ENCODE results near the gene PIK3R3.

The PIK3R3 gene

GRCh38 chr1:46132529-46133180 lies at the start of gene PIK3R3:
Gene PIK3R3 (minus strand): TSS chr1:46132629. CDS start chr1:46131952, 677 bp downstream.
- in situ Hi-C loops (cut with MboI; ENCODE audit: low pct_unique_long_range_greater_than_20kb, low sequenced_read_pairs), result no loop called here
- DNase-seq, result peak; percentile 98

- in situ Hi-C loops (cut with MboI; ENCODE audit: low pct_unique_long_range_greater_than_20kb, low sequenced_read_pairs), result loop anchor here (10.0 kb wide), 1 partner anchor 147 kb away; no protein-coding TSS in a partner anchor
These were observed 49.2 kb upstream of the PIK3R3 start for GRCh38 chr1:46181343-46182260.

GRCh38 chr1:46180082-46180616 lies 47.7 kb upstream of the PIK3R3 start:
- peak; percentile 19 for DNase-seq
- in situ Hi-C loops (cut with MboI; ENCODE audit: low pct_unique_long_range_greater_than_20kb, low sequenced_read_pairs), result loop anchor here (10.0 kb wide), 1 partner anchor 145 kb away; no protein-coding TSS in a partner anchor

More at GRCh38 chr1:46181343-46182260, 49.2 kb upstream of the PIK3R3 start:
- peak; percentile 23 for DNase-seq

DNA sequence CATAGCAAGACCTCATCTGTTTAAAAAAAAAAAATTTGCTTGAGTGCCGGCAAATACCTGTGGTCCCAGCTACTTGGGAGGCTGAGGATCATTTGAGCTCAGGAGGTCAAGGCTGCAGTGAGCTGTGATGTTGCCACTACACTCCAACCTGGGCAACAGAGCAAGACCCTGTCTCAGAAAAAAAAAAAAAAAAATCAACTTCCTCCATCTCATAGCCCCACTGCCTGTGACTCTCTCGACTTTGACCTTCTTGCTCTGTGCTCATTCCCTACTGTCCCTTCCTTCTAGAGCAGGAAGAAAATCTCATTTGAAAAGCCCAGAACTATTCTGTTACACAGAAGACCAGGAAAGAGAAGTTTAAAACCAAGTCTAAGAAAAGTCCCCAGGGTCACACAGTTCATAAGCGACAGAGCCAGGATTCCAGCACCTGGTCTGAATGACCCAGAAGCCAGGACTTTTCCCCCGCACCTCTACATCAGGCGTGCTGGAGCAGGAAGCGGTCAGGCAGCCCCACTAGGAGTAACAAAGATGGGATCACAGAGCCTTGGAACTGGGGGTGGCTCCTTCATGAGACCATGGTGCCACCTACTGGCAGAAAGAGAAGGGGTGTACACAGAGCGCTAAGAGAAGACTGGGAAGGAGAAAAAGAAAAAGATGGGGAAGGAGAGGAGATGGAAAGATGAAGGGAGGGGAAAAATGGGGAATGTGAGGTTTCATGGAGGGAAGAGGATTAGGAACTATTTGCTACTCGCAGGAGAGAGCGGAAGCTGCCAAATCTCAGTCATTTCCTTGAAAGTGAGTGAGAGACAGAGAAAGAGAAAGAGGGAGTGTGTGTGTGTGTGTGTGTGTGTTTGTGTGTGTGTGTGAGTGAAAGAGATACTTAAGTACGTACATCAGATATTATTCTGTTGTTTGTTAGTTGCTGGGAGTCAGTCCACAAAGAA lies 47.0 kb upstream of the PIK3R3 start:
- in situ Hi-C loops (cut with MboI; ENCODE audit: low pct_unique_long_range_greater_than_20kb, low sequenced_read_pairs), result loop anchor here (10.0 kb wide), 1 partner anchor 145 kb away; no protein-coding TSS in a partner anchor
- peak; percentile 81 for DNase-seq

DNA sequence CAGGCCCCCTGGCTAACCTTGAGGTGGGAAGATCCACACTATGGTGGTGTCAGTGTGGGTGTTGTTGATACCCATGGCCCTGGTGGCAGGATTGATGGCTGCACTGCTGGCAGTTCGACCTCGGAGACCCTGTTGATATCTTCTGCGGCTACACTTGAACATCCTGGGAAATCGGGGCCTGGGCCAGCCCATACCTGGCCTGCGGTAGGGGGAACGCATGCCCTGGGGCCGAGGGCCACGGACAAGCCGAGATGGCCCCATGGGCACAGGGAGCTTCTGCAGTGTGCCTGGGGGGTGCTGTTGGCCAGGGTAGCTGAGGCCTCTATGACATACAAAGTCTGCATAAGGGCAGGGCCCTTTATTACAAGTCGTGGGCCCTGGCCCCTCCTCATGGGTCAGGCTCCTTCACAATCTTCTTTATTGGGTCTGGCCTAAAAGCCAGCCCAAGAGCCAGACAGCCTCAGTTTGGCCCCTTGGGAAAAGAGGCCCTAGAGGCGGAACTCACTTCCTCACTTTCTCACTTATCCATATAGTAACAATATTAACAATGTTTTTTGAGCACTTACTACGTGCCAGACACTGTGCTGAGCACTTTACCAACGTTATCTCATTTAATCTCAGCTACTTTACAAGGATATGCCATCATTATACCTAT lies 43.9 kb upstream of the PIK3R3 start, which contains the start of gene P3R3URF:
Gene P3R3URF (minus strand): TSS at position 278 of the 655 bp plus-strand sequence. CDS start 17 bp downstream, at position 261.
- no peak for DNase-seq
- in situ Hi-C loops (cut with MboI; ENCODE audit: low pct_unique_long_range_greater_than_20kb, low sequenced_read_pairs), result no loop called here

DNA sequence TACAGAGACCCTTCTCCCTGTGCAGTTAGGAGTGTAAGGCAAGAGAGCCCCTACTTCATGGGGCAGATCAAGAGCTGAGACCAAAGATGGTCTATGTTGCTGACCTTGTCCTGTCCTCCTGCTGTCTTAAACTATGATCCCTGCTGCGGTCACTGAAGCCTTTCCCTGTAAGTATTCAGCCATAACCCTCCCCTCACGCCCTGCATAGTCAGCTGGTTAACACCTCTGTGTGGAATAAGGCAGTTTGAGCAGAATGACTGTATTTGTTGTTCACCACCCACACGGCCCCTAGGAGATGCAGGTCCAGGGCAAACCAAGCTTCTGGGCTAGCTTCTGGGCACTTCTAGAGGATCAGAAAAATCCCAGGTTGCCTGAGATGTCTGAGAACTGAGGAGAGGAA lies 42.8 kb upstream of the PIK3R3 start:
- in situ Hi-C loops (cut with MboI; ENCODE audit: low pct_unique_long_range_greater_than_20kb, low sequenced_read_pairs), result no loop called here
- no peak for DNase-seq

GRCh38 chr1:46174448-46175231 lies 42.2 kb upstream of the PIK3R3 start, which contains the start of gene TSPAN1:
Gene TSPAN1 (plus strand): TSS chr1:46175087. CDS start chr1:46181108, 6,021 bp downstream.
- DNase-seq, result no peak
- in situ Hi-C loops (cut with MboI; ENCODE audit: low pct_unique_long_range_greater_than_20kb, low sequenced_read_pairs), result no loop called here

DNA sequence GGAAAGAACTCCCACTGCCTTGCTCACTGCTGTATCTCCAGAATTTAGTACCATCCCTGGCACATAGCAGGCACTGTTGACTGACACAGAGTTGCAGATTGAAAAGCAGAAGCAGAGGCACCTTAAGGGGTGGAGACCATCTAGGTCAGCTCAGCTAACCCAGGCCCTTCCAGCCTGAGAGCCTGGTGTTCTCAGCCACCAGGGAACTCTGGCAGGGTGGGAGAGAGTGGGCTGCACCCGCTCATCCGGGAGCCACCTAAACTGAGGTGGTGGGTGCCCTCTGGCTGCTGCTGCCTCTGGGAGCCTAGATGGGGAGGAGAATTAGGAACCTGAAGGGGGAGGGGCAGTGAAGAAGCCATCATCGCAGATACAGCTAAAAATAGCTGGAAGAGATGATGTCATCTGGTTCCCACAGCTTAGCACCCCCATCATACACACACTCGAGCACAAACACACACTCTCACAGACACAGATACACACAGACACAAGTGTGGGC lies 41.0 kb upstream of the PIK3R3 start:
- in situ Hi-C loops (cut with MboI; ENCODE audit: low pct_unique_long_range_greater_than_20kb, low sequenced_read_pairs), result no loop called here
- DNase-seq, result no peak

DNA sequence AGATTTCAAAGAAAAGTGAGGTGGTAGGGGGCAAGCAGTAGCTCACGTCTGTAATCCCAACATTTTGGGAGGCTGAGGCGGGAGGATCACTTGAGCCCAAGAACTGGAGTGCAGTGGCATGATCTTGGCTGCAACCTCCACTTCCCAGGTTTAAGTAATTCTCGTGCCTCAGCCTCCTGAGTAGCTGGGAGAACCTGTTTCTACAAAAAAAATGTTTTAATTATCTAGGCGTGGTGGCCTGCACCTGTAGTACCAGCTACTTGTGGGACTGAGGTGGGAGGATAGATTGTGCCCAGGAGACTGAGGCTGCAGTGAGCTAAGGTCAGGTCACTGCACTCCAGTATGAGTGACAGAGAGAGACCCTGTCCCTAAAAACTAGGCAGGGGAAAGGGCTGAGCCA lies 39.9 kb upstream of the PIK3R3 start:
- DNase-seq, result no peak
- in situ Hi-C loops (cut with MboI; ENCODE audit: low pct_unique_long_range_greater_than_20kb, low sequenced_read_pairs), result no loop called here

GRCh38 chr1:46171871-46172270 lies 39.4 kb upstream of the PIK3R3 start:
- DNase-seq, result no peak
- in situ Hi-C loops (cut with MboI; ENCODE audit: low pct_unique_long_range_greater_than_20kb, low sequenced_read_pairs), result no loop called here

DNA sequence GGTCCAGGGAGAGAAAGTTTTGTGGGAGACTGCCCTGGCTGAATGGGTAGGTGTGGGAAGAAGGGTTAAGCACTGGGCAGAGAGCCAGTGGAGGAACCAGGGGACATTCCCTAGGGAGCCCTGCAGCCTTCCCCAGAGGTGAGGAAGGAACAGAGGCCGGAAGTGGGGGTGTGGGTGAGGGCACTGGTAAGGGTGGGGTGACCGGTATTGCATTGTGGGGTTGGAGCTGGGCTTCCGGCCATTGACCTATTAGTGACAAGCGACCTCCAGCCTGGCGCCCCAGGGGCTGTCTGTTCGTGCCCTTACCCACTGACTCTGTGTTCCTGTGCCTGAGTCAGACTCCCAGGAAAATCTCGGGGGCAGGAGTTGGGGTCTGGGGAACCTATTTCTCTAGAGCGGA lies 38.9 kb upstream of the PIK3R3 start:
- in situ Hi-C loops (cut with MboI; ENCODE audit: low pct_unique_long_range_greater_than_20kb, low sequenced_read_pairs), result no loop called here
- no peak for DNase-seq

DNA sequence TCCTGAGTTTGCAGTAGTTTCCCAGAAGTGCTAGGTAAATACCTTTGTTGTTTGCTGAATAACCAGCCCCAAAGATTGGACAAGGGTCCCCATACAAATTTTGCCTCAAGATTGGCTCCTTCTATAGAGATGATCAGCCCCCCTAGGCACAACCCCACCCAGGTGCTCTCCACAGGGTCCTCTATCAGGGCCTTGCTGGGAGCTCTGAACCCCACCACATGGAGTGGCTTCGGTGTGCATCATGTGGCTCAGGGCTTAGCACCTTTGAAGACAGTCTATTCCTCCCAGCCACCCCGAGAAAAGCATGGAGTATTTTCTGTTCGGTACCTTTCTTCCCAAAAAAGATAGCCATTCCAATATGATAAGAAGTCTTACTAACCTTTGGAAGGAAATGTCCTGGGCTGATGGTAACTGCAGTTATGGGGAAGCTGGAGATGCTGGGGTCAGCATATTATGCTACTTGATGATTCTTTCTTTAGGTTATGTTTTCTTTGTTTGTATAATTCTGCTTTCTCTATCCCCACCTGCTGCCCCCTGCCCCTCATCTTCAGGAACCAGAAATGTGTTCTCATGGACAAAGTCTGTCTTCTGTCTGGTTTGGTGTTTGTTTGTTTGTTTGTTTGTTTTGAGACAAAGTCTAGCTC lies 37.5 kb upstream of the PIK3R3 start:
- in situ Hi-C loops (cut with MboI; ENCODE audit: low pct_unique_long_range_greater_than_20kb, low sequenced_read_pairs), result no loop called here
- no peak for DNase-seq

DNA sequence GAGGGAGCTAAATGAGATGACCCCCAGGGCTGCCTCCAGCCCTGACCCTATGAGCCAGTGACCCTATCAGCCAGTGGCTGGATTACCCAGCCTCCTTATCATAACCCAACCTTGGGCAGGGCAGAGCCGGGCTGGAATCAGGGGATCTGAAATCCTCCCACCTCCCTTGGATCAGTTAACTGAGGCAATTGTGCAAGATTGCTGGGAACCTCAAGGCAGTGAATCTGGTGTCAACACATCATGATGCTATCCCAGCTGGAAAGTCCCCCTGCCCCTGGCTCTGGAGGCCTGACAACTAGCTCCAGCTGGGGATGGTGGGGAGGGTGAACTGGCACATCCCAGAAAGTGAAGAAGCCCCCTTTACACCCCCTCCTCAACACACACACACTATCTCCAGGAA lies 36.0 kb upstream of the PIK3R3 start:
- in situ Hi-C loops (cut with MboI; ENCODE audit: low pct_unique_long_range_greater_than_20kb, low sequenced_read_pairs), result no loop called here
- no peak for DNase-seq

DNA sequence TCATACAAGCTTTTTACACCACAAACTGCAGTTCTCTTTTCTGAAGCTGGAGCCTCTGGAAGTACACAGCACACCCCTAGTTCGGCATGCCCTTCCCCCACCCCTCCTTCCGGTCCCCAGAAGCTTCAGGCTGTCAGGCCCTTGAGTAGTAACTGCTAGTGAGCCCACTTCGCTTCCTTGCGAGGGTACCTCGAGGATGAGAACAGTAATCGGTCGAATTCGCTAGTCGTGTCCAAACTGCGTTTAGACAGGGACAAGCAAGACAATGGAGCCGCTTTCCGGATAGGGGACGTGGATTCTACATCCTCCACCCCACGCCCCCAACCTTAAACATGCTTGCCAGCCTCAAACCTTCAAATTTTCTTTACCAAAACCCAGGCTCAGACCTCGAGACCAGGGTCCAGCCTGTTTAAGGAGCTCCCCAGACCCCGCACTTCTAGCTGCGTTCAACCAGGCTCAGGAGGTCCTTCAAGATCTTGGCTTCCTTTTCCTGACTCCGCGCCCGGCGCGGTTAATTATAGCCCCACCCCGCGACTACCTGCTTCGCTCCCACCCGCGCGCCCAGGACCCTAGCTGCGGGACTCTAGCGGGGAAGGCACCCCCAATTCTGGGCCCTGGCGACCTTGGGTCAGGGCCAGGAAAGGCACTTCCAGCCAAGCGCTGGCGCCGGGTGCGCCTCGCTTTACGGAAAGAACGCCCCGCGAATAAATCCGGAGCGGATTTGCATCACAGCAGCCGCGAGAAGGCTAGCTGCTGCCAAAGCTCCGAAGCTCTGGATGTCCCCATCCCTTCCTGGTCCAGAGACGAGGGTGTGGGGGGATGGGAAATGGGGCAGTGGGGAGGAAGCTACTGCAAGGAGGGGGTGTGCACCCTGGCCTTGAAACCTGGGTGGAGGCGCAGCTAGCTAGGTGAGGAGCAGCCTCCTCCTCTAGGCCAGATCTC lies 34.4 kb upstream of the PIK3R3 start:
- DNase-seq, result no peak
- in situ Hi-C loops (cut with MboI; ENCODE audit: low pct_unique_long_range_greater_than_20kb, low sequenced_read_pairs), result no loop called here

- DNase-seq, result no peak
- in situ Hi-C loops (cut with MboI; ENCODE audit: low pct_unique_long_range_greater_than_20kb, low sequenced_read_pairs), result no loop called here
These were observed 27.8 kb upstream of the PIK3R3 start for GRCh38 chr1:46160212-46160611.

GRCh38 chr1:46159516-46159915 lies 27.1 kb upstream of the PIK3R3 start:
- in situ Hi-C loops (cut with MboI; ENCODE audit: low pct_unique_long_range_greater_than_20kb, low sequenced_read_pairs), result no loop called here
- no peak for DNase-seq

Data from KBM-7 (cell line).